AG09319 (cell line): ENCODE data around the gene TMEM127.

Source experiments
- DNase-seq: peaks from one replicate; pipeline ENCODE4 v3.0.0-alpha.2; 2010; ENCODE audit warnings: low read depth; ENCODE audit errors: extremely low read depth
- TF ChIP-seq, protein P1 (sequence below): IDR thresholded peaks from 2 replicates; pipeline ENCODE4 v1.5.1; 2011; ENCODE audit warnings: low read depth, mild to moderate bottlenecking, inconsistent platforms, low read length, moderate library complexity

Gene TMEM127

DNA sequence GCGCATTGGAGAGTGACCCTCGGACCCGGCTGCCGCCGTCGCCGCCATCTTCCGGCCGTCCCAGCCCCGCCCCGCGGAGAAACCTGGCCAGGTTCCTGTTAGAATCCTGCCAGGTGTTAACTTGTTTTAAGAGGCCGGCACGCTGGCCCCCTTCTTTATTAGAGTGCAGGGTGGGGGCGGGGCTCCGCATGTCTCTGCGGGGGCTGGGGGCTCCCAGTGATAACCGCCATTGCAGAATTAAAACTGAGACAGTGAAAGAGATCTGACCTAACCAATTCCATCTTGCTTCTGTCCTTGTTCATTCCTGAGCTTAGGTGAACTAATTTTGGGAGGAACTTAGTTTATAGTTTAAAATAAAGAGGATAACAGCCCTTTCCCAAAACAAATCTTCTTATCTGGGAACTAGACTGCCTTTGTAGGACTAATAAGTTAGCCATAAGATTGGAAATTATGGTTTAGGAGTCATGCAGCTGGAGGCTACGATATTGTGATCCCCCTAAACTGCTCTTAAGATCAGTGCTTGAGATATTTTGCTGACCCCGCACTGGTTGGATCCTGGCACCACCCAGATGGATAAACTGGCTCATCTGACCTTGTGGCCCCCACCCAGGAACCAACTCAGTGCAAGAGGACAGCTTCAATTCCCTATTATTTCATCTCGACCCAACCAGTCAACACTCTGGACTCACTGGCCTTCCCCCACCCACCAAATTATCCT, 56.6 kb downstream of the TMEM127 start:
- DNase-seq: no peak
- TF ChIP-seq, protein P1, sequence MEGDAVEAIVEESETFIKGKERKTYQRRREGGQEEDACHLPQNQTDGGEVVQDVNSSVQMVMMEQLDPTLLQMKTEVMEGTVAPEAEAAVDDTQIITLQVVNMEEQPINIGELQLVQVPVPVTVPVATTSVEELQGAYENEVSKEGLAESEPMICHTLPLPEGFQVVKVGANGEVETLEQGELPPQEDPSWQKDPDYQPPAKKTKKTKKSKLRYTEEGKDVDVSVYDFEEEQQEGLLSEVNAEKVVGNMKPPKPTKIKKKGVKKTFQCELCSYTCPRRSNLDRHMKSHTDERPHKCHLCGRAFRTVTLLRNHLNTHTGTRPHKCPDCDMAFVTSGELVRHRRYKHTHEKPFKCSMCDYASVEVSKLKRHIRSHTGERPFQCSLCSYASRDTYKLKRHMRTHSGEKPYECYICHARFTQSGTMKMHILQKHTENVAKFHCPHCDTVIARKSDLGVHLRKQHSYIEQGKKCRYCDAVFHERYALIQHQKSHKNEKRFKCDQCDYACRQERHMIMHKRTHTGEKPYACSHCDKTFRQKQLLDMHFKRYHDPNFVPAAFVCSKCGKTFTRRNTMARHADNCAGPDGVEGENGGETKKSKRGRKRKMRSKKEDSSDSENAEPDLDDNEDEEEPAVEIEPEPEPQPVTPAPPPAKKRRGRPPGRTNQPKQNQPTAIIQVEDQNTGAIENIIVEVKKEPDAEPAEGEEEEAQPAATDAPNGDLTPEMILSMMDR: no peak

DNA sequence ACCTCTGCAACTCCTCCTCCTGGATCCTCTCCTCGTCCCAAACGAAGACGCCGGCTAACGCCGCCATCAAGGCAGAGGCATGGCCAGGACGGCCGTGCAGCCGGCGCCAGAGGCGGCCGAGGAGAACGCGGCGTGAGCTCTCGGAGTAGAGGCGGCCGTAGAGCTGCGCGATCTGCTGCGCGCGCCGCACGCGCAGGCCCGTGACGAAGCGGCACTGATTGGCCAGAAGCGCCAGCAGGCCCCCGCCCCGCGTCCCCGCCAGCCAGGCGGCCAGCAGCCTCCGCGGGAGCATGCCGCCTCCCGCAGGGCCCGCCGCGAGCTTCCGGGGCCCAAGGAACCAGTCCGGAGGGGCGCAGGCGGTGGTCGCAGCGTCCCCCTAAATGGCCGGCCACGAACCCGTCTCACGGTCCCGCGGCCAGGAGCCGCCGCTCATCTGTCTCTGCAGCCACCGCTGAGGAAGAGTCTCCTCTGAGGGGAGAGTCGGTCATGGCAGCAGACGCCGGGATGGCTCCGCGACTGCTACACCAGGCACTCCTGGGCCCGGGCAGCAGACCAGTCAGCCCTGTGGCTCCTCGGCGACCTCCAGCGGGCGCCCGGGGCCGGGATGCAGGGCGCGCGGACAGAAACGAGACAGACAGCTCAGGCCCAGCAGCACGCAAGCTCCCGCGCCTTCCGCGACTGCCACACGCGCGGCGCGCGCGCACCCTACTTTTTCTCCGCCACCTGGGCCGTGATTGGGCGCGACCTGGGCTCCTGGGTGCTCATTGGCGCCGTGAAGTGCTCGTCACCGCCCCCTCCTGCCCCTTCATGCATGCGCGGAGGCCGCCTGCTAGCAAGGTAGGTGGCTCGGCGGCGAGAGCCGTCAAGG, 57.4 kb downstream of the TMEM127 start, which contains the start of gene STARD7:
STARD7 (minus strand) TSS at position 685 of the 868 bp plus-strand sequence; CDS start at position 292, 393 bp downstream.
- peak; percentile 96 for DNase-seq
- TF ChIP-seq, protein P1: no peak

- TF ChIP-seq, protein P1: no peak
- DNase-seq: no peak
Measured at GRCh38 chr2:96207774-96208142, 58.0 kb downstream of the TMEM127 start.

DNA sequence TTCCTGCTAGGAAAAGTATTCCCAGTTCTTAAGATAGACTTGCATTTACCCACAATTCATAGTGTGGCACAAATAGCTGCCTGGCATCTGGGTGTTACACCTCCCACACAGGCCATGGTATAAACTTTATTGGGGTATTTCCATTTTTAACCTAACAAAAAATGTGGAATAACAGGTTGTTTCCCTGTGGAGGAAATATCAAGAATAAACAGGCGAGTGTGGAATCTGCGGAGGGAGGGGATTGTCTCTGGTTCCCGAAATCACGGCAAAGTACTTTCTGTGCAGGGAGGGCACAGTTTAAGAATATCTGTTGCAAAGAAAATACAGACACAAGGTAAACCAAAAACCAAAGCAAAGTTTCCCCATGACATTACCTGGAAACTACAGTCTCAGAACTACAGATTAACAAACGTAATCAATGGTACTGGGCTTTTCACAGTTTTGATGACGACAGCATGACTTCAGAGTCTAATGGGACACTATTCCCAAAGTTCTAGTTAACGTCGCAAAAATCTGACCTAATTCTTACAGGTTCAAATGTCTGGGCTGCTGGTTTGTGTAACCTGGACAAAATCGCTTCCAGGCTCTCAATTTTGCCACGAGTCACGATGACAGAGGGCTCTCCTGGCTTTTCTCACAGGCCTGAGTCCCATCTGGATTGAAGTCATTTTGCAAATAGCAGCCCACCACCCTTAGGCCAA, 58.6 kb downstream of the TMEM127 start:
- no peak for DNase-seq
- TF ChIP-seq, protein P1: no peak

GRCh38 chr2:96205888-96206287, 59.9 kb downstream of the TMEM127 start:
- TF ChIP-seq, protein P1: no peak
- DNase-seq: no peak

DNA sequence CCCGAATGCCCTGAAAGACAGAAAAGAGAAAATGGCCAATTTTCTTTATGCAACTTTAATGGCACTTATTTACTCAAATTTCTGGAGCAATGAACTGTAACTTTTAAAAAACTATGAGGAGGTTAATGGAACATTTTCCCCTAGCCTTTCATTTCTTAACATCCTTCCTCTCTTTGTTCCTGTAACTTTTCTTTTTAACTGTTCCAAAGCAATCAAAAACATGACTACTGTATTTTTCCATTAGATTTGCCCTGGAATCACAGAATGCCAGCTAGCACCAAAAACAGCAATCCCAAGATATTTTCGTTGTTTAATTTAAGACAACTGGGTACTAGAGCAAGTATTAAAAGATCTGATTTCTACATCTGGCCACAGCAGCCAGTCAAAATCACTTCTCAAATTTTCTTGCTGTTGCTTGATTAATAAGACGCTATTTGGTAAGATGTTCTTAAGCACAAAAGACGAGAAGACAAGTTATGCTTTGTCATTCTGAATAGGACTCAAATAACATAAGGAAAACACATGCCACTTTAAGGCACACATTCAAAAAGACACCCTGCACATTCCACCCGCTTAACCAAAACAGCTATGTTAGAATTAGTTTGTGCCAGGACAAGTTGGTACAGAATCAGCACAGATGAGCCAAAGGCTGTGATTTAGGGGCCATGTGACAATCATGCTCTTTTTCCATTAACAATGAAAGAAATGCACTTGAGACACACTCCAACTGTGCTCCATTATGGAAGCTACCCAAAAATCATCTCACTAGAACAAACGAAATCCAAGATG, 60.8 kb downstream of the TMEM127 start:
- DNase-seq: no peak

More for the DNA sequence above, 60.8 kb downstream of the TMEM127 start:
- TF ChIP-seq, protein P1: no peak
